ENCODE results near the gene RNF5.
A peak's percentile ranks its signal among the peaks of the same experiment; 100 is the strongest.

DNA sequence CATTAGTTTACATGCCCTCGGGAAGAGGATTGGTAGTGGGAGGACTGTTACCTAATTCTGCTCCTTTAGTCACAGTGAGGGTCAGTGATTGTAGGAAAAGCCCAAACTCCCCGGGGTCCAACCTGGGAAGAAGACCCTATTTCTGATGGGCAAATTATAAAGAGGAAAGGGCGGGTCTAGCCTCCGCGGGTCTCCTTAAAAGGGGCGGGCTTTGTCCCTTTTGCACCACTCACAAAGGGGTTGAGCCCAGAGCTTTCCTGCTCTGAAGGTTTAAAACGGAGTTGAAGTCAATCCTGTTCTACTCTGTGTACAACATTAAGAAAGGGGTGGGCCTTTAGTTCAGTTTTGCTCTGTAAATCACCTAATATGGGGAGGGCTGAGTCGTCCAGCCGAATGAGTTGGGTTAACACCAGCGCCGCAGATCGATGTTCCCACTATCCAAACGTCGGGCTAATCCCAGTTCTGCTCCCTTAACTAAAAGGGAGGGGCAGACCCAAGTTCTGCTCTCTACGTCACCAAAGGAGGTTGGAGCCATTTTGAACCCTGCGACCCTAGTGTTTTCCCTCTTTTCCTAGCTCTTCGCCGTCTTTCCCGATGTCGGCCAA lies 920 bp upstream of the RNF5 start:
- TF ChIP-seq ZKSCAN1 (IDR thresholded peaks at IDR 0.05; ENCODE audit: low read depth, low read length) (no peak), FOXK2 (conservative IDR thresholded peaks at IDR 0.05 in 1 of 2, IDR thresholded peaks at IDR 0.05 in 1 of 2; ENCODE audit: low read depth in 2 of 2) (no peak), HNRNPL (IDR thresholded peaks at IDR 0.05; ENCODE audit: low read depth, low read length) (no peak), FOXM1 (IDR thresholded peaks at IDR 0.05; ENCODE audit: low read depth) (peak; percentile 8; the same call in 1 of the 2 replicates), FOXM1 (CRISPR knock-in tag; IDR thresholded peaks at IDR 0.05; ENCODE audit: low read depth) (peak; percentile 64; the same call in 1 of the 2 replicates), YY1 (IDR thresholded peaks at IDR 0.05; ENCODE audit: borderline replicate concordance in 1 of 3, control insufficient read depth in 1 of 3, extremely low read depth in 1 of 3, insufficient read depth in 3 of 3, insufficient read length in 1 of 3, insufficient replicate concordance in 2 of 3, low read depth in 1 of 3, low read length in 2 of 3) (peak in 2 of 3 experiments; percentile 68 to 85), RBM34 (IDR thresholded peaks at IDR 0.05; ENCODE audit: borderline replicate concordance, insufficient read depth, low read length) (no peak), LEF1 (IDR thresholded peaks at IDR 0.05) (no peak), ZZZ3 (IDR thresholded peaks at IDR 0.05) (no peak), NBN (IDR thresholded peaks at IDR 0.05; ENCODE audit: low read depth) (0 out of 2 replicates have a peak, but pooled peaks have one; percentile 14), ESRRA (IDR thresholded peaks at IDR 0.05; ENCODE audit: borderline replicate concordance, low read depth) (no peak), TAF7 (tag; IDR thresholded peaks at IDR 0.05) (peak; percentile 71; the same call in 1 of the 2 replicates)

Measured in K562 (cell line).